Left lung (tissue), 10 donors: Measurements from ENCODE around the gene DLL1. TPM values are rescaled to one million over a fixed set of nuclear protein-coding genes. Genes with fewer than 3 reads are reported as not detected.

Source experiments
- ATAC-seq: fragments of 200-7000 bp; cut with Tn5 transposase; one replicate; pipeline ENCODE4 v1.9.1; 2020; ENCODE audit warnings: moderate library complexity
- DNase-seq, 4 donors: peaks; one replicate each; pipeline ENCODE4 v3.0.0-alpha.2; 2013 to 2020
- H3K27ac ChIP-seq, 2 donors: fragments of 200-600 bp; sonication (generic) in 1 of 2; one replicate each; pipeline versions ENCODE4 v1.5.0 to v1.8.0; 2020 to 2021
- H3K27me3 ChIP-seq, 2 donors: fragments of 200-600 bp; sonication (generic) in 1 of 2; one replicate each; pipeline versions ENCODE4 v1.5.0 to v1.8.0; 2020 to 2021
- H3K36me3 ChIP-seq, 2 donors: fragments of 200-600 bp; sonication (generic) in 1 of 2; one replicate each; pipeline versions ENCODE4 v1.5.0 to v1.8.0; 2020 to 2021
- H3K4me1 ChIP-seq, 2 donors: fragments of 200-600 bp; one replicate each; pipeline ENCODE4 v1.8.0; 2021
- H3K4me3 ChIP-seq, 2 donors: fragments of 200-600 bp; sonication (generic) in 1 of 2; one replicate each; pipeline versions ENCODE4 v1.5.0 to v1.8.0; 2020 to 2021; ENCODE audit warnings: mild to moderate bottlenecking in 1 of 2
- H3K9me3 ChIP-seq, 2 donors: fragments of 200-600 bp; sonication (generic) in 1 of 2; one replicate each; pipeline versions ENCODE4 v1.5.0 to v1.8.0; 2020 to 2021
- intact Hi-C, 2 donors: fragments of 100-400 bp; cut with DNase I; formaldehyde crosslinking; loops; one replicate each; pipeline versions ENCODE4 v1.11.2 to v1.14.2; 2022
- polyA plus RNA-seq, 6 donors: library from polyadenylated mRNA; unstranded; fragments of 120-200 nt; gene quantifications; one replicate each; pipeline ENCODE4 v1.2.1, GENCODE V29; 2013; ENCODE audit not compliant: insufficient read length in 6 of 6
- total RNA-seq, 2 donors: library from RNA; stranded (reverse); fragmentation: NEBNext Ultra II Directional; extraction: Animal tissue kit (Norgen Biotek cat#: 25700); gene quantifications; one replicate each; pipeline ENCODE4 v1.2.1, GENCODE V29; 2021
- TF ChIP-seq, protein P1 (sequence below), 2 donors: fragments of 200-600 bp; sonication (generic) in 1 of 2; IDR thresholded peaks; one replicate each; pipeline versions ENCODE4 v1.5.0 to v1.8.0; 2021; ENCODE audit warnings: antibody characterized with exemption in 2 of 2
- donor health status: DM: no; HTN: yes; CAD: no.
- donor health status: DM: no; HTN: no; CAD: no.

DLL1 gene
- total and polyA plus RNA-seq, 8 donors, result 6.3 to 12.8 (median 10.2) TPM

DNA sequence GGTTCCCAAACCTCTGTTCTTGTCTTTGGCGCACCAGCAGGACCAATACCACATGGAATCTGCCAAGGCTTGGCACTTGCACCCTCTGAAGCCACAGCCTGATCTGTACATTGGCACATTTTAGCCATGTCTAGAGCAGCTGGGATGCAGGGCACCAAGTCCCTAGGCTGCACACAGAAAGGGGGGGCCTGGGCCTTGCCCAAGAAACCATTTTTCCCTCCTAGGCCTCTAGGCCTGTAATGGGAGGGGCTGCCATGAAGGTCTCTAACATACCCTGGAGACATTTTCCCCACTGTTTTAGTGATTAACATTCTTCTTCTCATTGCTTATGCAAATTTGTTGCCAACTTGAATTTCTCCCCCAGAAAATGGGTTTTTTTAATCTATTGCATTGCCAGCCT, 10.3 kb upstream of the DLL1 start:
- Histone ChIP-seq H3K27ac (no peak overlapping the region), H3K9me3 (no peaks in the 10 kb centered on the region), H3K27me3 (peaks cover 21 to 46% of the 10 kb centered on the region in 2 donors), H3K4me1 (peaks cover 10 to 26% of the 10 kb centered on the region in 2 donors), H3K4me3 (no peak overlapping the region), H3K36me3 (no peaks in the 10 kb centered on the region)
- DNase-seq, result no peak
- intact Hi-C loops, result no loop called here
- TF ChIP-seq, protein P1, sequence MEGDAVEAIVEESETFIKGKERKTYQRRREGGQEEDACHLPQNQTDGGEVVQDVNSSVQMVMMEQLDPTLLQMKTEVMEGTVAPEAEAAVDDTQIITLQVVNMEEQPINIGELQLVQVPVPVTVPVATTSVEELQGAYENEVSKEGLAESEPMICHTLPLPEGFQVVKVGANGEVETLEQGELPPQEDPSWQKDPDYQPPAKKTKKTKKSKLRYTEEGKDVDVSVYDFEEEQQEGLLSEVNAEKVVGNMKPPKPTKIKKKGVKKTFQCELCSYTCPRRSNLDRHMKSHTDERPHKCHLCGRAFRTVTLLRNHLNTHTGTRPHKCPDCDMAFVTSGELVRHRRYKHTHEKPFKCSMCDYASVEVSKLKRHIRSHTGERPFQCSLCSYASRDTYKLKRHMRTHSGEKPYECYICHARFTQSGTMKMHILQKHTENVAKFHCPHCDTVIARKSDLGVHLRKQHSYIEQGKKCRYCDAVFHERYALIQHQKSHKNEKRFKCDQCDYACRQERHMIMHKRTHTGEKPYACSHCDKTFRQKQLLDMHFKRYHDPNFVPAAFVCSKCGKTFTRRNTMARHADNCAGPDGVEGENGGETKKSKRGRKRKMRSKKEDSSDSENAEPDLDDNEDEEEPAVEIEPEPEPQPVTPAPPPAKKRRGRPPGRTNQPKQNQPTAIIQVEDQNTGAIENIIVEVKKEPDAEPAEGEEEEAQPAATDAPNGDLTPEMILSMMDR (IDR thresholded peaks at IDR 0.05), result no peak
- ATAC-seq, result no peak

DNA sequence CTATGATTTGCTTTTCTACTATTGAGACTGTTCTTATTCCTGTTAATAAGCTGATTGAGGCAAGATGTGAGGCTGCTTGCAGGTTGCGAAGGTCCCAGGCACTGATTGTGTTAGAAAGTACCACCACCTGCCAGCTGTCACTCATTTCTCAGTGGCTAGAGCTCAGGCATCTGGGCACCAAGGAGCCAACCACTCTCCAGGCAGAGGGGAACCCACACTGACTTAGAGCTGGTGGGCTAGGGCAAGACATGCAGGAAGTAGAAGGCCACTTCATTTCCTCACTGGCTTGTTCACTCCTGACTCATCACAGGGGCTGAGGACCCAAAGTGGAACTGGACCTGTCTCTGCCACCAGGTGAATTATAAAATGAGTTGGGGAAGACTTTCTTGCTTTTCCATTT, 7.8 kb upstream of the DLL1 start:
- DNase-seq (no peak), ATAC-seq (no peak)
- Histone ChIP-seq H3K27me3 (peaks cover 45 to 71% of the 10 kb centered on the region in 2 donors), H3K9me3 (no peaks in the 10 kb centered on the region), H3K4me1 (peaks cover 19 to 33% of the 10 kb centered on the region in 2 donors), H3K36me3 (no peaks in the 10 kb centered on the region), H3K27ac (no peak overlapping the region), H3K4me3 (no peak overlapping the region)
- TF ChIP-seq, protein P1 (IDR thresholded peaks at IDR 0.05), result no peak
- intact Hi-C loops, result loop anchor here in 1 of 2 donors (10.0 kb wide), 1 partner anchor 464 kb away; no protein-coding TSS in a partner anchor

DNA sequence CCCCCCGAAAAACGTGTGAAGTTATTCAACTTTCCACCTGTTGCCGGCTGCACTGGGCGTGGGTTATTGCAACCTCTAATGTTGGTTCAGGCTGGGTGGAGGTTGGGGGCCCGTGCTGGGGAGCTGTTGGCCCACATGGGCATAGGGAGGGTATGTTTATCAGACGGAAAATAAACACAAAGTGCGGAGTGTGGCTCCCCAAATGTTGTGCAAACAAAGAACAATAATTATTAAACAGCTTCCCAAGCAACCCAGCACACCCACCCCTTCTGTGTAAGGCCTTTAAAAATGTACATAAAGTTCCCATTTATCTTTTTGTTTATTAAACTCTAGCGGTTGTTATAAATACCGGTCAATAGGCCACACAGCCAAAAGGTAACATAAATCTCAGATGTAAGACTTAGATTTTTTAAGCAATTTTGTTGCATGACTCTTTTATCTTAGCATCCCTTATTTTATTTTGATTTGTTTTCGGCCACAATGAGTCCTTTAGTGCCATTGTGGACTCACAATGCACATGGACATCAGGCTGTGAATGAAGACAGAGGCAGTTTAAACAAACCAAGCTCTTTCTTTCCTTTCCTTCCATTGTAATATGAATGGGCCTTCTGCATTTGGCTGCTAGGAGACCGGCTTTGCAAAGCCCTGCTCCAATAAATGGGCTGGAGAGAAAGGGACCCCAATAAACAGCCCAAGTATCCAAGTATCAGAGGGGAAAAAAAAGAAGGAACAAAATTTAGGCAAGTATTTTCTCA, 6.9 kb upstream of the DLL1 start:
- DNase-seq (no peak), ATAC-seq (no peak)
- no peak overlapping the region for H3K27ac ChIP-seq
- H3K4me1 ChIP-seq, result peaks cover 19 to 41% of the 10 kb centered on the region in 2 donors
- TF ChIP-seq, protein P1 (IDR thresholded peaks at IDR 0.05), result no peak
- H3K27me3 ChIP-seq, result peaks cover 46 to 80% of the 10 kb centered on the region in 2 donors
- no peak overlapping the region for H3K4me3 ChIP-seq
- no peaks in the 10 kb centered on the region for H3K9me3 ChIP-seq
- intact Hi-C loops, result loop anchor here in 1 of 2 donors (10.0 kb wide), 1 partner anchor 463 kb away; no protein-coding TSS in a partner anchor
- H3K36me3 ChIP-seq, result no peaks in the 10 kb centered on the region

DNA sequence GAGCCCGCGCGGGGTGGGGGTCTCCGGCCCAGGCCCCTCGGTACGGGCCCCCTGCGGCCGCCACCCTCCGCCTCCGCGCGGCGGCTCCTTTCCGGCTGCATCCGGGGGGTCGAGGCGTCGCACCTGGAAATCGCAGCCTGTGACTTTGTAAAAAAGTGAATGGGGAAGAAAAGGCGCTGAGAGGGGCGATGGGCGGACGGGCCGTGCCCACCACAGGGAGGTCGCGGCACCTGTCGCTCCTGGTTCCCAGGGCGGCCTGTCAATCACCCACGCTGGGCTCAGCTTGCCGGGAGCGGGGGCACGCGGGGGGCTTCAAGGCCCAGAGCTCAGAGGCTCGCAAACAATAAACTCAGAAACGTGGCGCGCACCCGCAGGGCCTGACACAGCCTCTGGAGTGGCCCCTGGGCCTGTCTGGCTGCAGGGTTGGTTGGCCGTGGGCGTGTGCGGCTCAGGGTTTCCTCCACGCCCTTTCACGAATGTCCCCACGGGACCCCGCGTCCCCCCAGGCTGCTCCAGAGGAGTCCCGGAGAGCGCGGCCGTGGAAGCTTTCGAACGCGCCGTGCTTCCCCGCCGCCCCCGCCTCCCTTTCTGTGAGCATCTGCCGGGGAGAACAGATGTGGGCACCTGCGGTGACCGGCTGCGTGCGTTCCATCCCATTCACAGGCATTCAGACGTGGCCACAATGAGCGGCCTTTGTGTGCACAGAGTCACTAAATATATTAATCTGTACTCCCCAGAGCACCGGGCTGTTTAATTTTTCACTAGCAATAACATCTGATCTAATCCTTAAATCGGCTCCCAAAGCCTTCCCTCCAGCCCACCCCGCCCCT, 6.1 kb upstream of the DLL1 start:
- DNase-seq (no peak), ATAC-seq (no peak)
- Histone ChIP-seq H3K4me1 (peaks cover 26 to 49% of the 10 kb centered on the region in 2 donors), H3K36me3 (no peaks in the 10 kb centered on the region), H3K9me3 (no peaks in the 10 kb centered on the region), H3K4me3 (no peak overlapping the region), H3K27me3 (peaks cover 52 to 83% of the 10 kb centered on the region in 2 donors), H3K27ac (no peak overlapping the region)
- intact Hi-C loops, result loop anchor here in 1 of 2 donors (10.0 kb wide), 1 partner anchor 462 kb away; no protein-coding TSS in a partner anchor
- TF ChIP-seq, protein P1 (IDR thresholded peaks at IDR 0.05), result no peak

DNA sequence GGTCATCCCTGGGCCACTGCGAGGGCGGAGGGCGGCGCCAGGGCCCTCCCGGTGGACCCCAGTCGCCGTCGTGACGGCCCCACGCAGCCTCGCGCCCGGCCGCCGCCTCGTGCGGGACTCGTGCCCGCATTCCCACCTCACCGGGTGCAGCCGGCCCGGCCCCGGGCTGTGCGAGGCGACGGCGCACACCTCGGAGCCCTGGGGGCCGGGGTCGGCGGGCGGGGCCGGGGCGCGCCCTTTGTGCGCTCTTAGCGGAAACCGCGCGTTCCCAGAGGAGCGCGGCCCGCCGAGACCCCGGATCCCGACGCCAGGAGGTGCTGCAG, 5.5 kb upstream of the DLL1 start:
- intact Hi-C loops, result loop anchor here in 1 of 2 donors (10.0 kb wide), 1 partner anchor 462 kb away; no protein-coding TSS in a partner anchor
- H3K27ac ChIP-seq, result no peak overlapping the region
- H3K27me3 ChIP-seq, result peaks cover 57 to 89% of the 10 kb centered on the region in 2 donors
- no peaks in the 10 kb centered on the region for H3K9me3 ChIP-seq
- H3K4me3 ChIP-seq, result peak overlapping the region in 1 of 2 donors; percentile 46
- no peak for ATAC-seq
- DNase-seq, result no peak
- peaks cover 27 to 55% of the 10 kb centered on the region in 2 donors for H3K4me1 ChIP-seq
- TF ChIP-seq, protein P1 (IDR thresholded peaks at IDR 0.05), result no peak
- H3K36me3 ChIP-seq, result no peaks in the 10 kb centered on the region
